Mesothelial cell of epicardium (in vitro differentiated cells): ENCODE data around the gene TC2N. TPM values are rescaled to one million over a fixed set of nuclear protein-coding genes. Genes with fewer than 3 reads are reported as not detected.

ENCODE experiments used
- DNase-seq, 2 experiments: peaks; one replicate each; pipeline ENCODE4 v3.0.0; 2021; ENCODE audit warnings: low spot score in 2 of 2; ENCODE audit not compliant: unreplicated experiment in 2 of 2
- H3K27ac Mint-ChIP-seq: 2 replicates; pipeline ENCODE4 v1.8.0; 2021; ENCODE audit warnings: mixed read lengths
- H3K27me3 Mint-ChIP-seq: 2 replicates; pipeline ENCODE4 v1.8.0; 2021; ENCODE audit warnings: low read depth, mixed read lengths
- H3K36me3 Mint-ChIP-seq: 2 replicates; pipeline ENCODE4 v1.8.0; 2021; ENCODE audit warnings: mixed read lengths
- H3K4me1 Mint-ChIP-seq: 2 replicates; pipeline ENCODE4 v1.8.0; 2021; ENCODE audit warnings: mixed read lengths
- H3K4me3 Mint-ChIP-seq: 2 replicates; pipeline ENCODE4 v1.8.0; 2021; ENCODE audit warnings: mild to moderate bottlenecking, moderate library complexity, mixed read lengths
- H3K9me3 Mint-ChIP-seq: 2 replicates; pipeline ENCODE4 v1.8.0; 2021; ENCODE audit warnings: mixed read lengths
- total RNA-seq: library from RNA; stranded (reverse); gene quantifications from 3 replicates; pipeline ENCODE4 v1.2.1, GENCODE V29; 2021
- TF ChIP-seq, protein P1 (sequence below): fragments of 200-600 bp; sonication (generic); IDR thresholded peaks from one replicate; pipeline ENCODE4 v1.5.0; 2021; ENCODE audit warnings: antibody characterized with exemption; ENCODE audit not compliant: unreplicated experiment

Gene TC2N
- total RNA-seq, 1 donor from 2014 or later = 8.5 TPM

DNA sequence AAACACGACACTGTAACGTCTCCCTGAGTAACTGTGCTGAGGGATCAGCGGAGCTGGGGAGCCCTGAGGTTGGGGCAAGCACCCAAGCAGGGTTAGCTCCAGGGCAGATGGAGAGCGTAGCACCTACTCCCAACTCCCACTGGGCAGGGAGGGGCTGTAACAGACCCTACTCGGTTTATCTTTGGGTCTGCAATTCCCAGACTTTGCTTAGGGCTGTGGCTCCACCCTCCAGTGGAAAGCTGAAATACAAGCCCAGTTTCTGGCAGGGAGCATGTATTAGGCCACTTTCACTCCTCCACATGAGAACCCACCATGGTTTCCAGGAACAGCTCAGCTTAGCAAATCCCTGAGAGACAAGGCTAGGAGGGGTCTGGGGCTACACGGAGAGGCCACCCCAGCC, 17.3 kb upstream of the TC2N start:
- Mint-ChIP-seq H3K4me3 (no peak overlapping the region), H3K27me3 (no peaks in the 10 kb centered on the region), H3K36me3 (peaks cover 3% of the 10 kb centered on the region), H3K9me3 (no peaks in the 10 kb centered on the region), H3K27ac (no peak overlapping the region), H3K4me1 (peaks cover 6% of the 10 kb centered on the region)
- DNase-seq = no peak
- TF ChIP-seq, protein P1, sequence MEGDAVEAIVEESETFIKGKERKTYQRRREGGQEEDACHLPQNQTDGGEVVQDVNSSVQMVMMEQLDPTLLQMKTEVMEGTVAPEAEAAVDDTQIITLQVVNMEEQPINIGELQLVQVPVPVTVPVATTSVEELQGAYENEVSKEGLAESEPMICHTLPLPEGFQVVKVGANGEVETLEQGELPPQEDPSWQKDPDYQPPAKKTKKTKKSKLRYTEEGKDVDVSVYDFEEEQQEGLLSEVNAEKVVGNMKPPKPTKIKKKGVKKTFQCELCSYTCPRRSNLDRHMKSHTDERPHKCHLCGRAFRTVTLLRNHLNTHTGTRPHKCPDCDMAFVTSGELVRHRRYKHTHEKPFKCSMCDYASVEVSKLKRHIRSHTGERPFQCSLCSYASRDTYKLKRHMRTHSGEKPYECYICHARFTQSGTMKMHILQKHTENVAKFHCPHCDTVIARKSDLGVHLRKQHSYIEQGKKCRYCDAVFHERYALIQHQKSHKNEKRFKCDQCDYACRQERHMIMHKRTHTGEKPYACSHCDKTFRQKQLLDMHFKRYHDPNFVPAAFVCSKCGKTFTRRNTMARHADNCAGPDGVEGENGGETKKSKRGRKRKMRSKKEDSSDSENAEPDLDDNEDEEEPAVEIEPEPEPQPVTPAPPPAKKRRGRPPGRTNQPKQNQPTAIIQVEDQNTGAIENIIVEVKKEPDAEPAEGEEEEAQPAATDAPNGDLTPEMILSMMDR = no peak

DNA sequence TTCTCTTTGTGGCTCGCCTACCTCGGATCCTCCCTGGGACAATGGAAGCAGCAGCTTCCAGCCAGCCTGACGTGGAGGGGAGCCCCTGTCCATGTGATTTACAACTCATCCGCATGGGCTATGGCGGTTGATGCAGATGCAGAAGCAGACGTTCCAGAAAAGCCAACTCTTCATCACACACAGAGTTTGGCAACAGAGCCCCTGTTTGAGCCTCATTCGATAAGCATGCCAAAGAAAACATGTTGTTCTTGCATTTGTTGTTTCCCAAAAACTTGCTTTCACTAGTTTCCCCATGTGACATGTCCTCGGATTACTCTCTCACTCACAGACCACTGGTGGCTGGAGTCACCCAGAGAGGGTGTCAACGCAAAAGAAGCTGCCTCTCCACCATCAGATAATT, 16.4 kb upstream of the TC2N start:
- H3K27me3 Mint-ChIP-seq = no peaks in the 10 kb centered on the region

DNA sequence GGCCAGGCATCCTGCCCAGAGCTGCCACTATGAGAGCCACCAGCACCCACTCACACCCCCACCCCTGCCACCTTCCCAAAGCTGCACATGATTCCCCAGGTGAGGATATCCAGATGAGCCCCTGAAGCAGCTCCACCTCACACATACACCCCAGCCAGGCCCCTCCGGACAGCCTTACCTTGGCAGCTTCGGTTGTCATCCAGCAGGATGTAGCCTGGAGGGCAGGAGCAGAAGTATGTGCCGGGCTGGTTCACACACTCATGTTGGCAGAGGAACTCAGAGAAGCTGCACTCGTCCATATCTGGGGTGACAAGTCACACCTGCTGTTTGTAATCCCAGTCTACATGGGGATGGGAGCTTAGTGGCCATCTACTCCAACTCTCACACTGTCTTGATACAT, 15.4 kb upstream of the TC2N start:
- TF ChIP-seq, protein P1 = no peak
- DNase-seq = no peak
- Mint-ChIP-seq H3K27me3 (no peaks in the 10 kb centered on the region), H3K4me3 (no peak overlapping the region), H3K27ac (no peak overlapping the region), H3K36me3 (peaks cover 3% of the 10 kb centered on the region), H3K9me3 (no peaks in the 10 kb centered on the region), H3K4me1 (peaks cover 6% of the 10 kb centered on the region)

More for the DNA sequence above, 16.4 kb upstream of the TC2N start:
- no peak for DNase-seq
- Mint-ChIP-seq H3K4me1 (peaks cover 6% of the 10 kb centered on the region), H3K36me3 (peaks cover 3% of the 10 kb centered on the region), H3K27ac (no peak overlapping the region), H3K9me3 (no peaks in the 10 kb centered on the region), H3K4me3 (no peak overlapping the region)
- TF ChIP-seq, protein P1 = no peak

DNA sequence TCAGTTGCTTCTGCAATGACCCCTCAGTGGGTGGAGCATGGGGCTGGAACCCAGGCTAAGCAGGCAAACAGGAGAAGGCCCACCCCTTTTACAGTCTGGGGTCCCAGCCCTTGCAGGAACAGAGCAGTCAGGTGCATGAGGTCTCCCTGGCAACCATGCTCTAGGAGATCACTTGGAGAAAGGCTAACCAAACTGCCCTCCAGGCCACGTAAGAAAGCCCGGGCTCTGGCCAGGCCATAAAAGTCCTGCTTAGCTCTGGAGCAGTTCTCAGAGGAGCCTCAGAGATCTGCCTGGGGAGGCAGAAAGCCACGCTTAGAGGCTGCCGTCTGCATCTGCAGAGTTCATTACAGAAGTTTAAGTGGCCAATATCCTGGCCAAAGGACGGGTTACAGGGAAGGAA, 15.0 kb upstream of the TC2N start:
- Mint-ChIP-seq H3K36me3 (peaks cover 3% of the 10 kb centered on the region), H3K9me3 (no peaks in the 10 kb centered on the region), H3K27ac (no peak overlapping the region), H3K27me3 (no peaks in the 10 kb centered on the region), H3K4me1 (peaks cover 6% of the 10 kb centered on the region), H3K4me3 (no peak overlapping the region)
- no peak for DNase-seq
- TF ChIP-seq, protein P1 = no peak

DNA sequence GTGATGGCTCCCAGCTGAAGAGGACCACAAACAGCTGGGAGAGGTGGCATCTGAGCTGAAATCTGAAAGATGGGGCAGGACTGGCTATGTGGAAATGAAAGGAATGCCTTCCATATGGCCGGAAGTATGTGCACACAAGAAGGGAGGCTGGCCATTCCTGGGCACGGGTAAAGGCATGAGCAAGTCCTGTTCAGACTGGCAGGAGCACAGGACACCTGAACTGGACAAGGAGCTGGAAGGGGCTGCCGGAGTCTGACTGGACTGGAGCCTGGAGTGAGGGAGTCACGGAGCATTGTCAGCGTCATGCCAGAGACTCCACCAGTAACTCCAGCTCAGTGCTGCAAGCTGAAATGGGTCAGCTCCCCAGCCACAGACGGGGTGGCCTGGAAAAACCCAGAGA, 11.9 kb upstream of the TC2N start:
- Mint-ChIP-seq H3K27ac (no peak overlapping the region), H3K4me3 (no peak overlapping the region), H3K27me3 (no peaks in the 10 kb centered on the region), H3K9me3 (no peaks in the 10 kb centered on the region), H3K4me1 (peaks cover 2% of the 10 kb centered on the region), H3K36me3 (peaks cover 5% of the 10 kb centered on the region)
- no peak for DNase-seq
- TF ChIP-seq, protein P1 = no peak

DNA sequence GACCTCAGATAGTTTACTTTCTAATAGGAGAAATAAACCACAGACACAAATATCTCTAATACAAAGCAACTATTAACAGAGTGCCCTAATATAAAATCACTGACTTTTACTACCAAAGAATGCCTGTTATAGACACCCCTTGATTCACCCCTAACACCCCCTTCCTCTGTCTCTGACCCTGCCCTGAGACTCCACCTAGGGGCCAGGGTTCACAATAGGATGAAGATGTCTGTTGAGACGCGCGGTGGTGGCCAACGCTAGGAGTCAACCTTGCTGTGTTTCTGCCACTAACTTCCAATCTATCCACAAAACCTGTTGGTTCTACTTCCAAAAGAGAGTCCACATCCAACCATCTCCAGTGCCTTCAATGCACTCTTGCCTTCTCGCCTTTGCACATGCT, 10.9 kb upstream of the TC2N start:
- Mint-ChIP-seq H3K36me3 (peaks cover 5% of the 10 kb centered on the region), H3K27me3 (no peaks in the 10 kb centered on the region), H3K9me3 (no peaks in the 10 kb centered on the region), H3K4me3 (no peak overlapping the region), H3K27ac (no peak overlapping the region), H3K4me1 (no peaks in the 10 kb centered on the region)
- DNase-seq = no peak
- TF ChIP-seq, protein P1 = no peak
